Kidney (tissue), 14 donors: ENCODE measurements around the gene FASTKD2. TPM values are rescaled to one million over a fixed set of nuclear protein-coding genes. Genes with fewer than 3 reads are reported as not detected.

Source experiments
- DNase-seq, 5 donors: peaks; one replicate each; pipeline ENCODE4 v3.0.0-alpha.2; 2013 to 2020
- FAIRE-seq: peaks from 2 replicates; lab custom pipeline; 2012; peaks lifted over from hg19 to GRCh38; lab: Jason Lieb, UNC
- H3K27ac ChIP-seq, 2 donors: one replicate each; pipeline ENCODE4 v1.7.0; 2013; ENCODE audit warnings: low read depth in 2 of 2, low read length in 2 of 2, inconsistent platforms in 1 of 2
- H3K27me3 ChIP-seq: one replicate; pipeline ENCODE4 v1.7.1; 2013; ENCODE audit warnings: low read length, inconsistent platforms; ENCODE audit not compliant: control insufficient read depth, insufficient read depth
- H3K36me3 ChIP-seq, 3 donors: one replicate each; pipeline versions ENCODE4 v1.7.0 to v1.7.1; 2013; ENCODE audit warnings: low read length in 3 of 3, control low read depth in 1 of 3, inconsistent platforms in 1 of 3; ENCODE audit not compliant: insufficient read depth in 3 of 3, control insufficient read depth in 2 of 3
- H3K4me1 ChIP-seq, 3 donors: one replicate each; pipeline versions ENCODE4 v1.7.0 to v1.7.1; 2013; ENCODE audit warnings: low read length in 3 of 3, inconsistent platforms in 1 of 3, low read depth in 1 of 3; ENCODE audit not compliant: control insufficient read depth in 2 of 3, insufficient read depth in 2 of 3
- H3K4me3 ChIP-seq, 3 donors: one replicate each; pipeline versions ENCODE4 v1.7.0 to v1.8.1; 2013; ENCODE audit warnings: low read length in 3 of 3, control low read depth in 1 of 3, inconsistent platforms in 1 of 3
- H3K9ac ChIP-seq, 3 donors: one replicate each; pipeline versions ENCODE4 v1.7.0 to v1.7.1; 2013; ENCODE audit warnings: low read length in 3 of 3, control low read depth in 1 of 3, inconsistent platforms in 1 of 3
- H3K9me3 ChIP-seq, 3 donors: one replicate each; pipeline versions ENCODE4 v1.7.0 to v1.7.1; 2013; ENCODE audit warnings: low read length in 3 of 3, control low read depth in 1 of 3, inconsistent platforms in 1 of 3; ENCODE audit not compliant: control insufficient read depth in 2 of 3, insufficient read depth in 1 of 3
- CTCF ChIP-seq: IDR thresholded peaks from 3 replicates; pipeline ENCODE4 v1.5.1; 2012; ENCODE audit warnings: mild to moderate bottlenecking, moderate library complexity, borderline replicate concordance; ENCODE audit not compliant: insufficient read depth; ENCODE audit errors: extremely low read depth
- intact Hi-C: fragments of 100-400 bp; cut with DNase I; formaldehyde crosslinking; loops from one replicate; pipeline ENCODE4 v1.11.1; 2022
- polyA plus RNA-seq: library from polyadenylated mRNA; stranded (reverse); fragments of 350-450 nt; fragmentation: Illumina TruSeq; extraction: RNeasy Lipid Tissue Mini Kit (QIAGEN cat#74804); gene quantifications from one replicate; pipeline ENCODE4 v1.2.3, GENCODE V29; 2014; ENCODE audit warnings: low read depth, low replicate concordance; ENCODE audit not compliant: insufficient read depth
- total RNA-seq: library from RNA; stranded (reverse); fragmentation: NEBNext Ultra II Directional; extraction: Animal tissue kit (Norgen Biotek cat#: 25700); gene quantifications from one replicate; pipeline ENCODE4 v1.2.1, GENCODE V29; 2021
- donor health status: control.
- donor health status: control.
- donor health status: control.
- donor health status: control.
- donor health status: control.
- donor health status: DM: yes; HTN: yes; CAD: no.
- donor health status: Normal renal cell carcinoma (clear cell type).

The FASTKD2 gene
- total and polyA plus RNA-seq, 2 donors from 2014 or later, result 13.9 to 27.0 TPM

GRCh38 chr2:206721256-206721920, 44.0 kb upstream of the FASTKD2 start:
- Histone ChIP-seq H3K4me3 (no peak overlapping the region), H3K36me3 (no peaks in the 10 kb centered on the region), H3K9ac (no peak overlapping the region), H3K9me3 (no peaks in the 10 kb centered on the region), H3K4me1 (no peaks in the 10 kb centered on the region), H3K27ac (no peak overlapping the region), H3K27me3 (no peaks in the 10 kb centered on the region)
- DNase-seq (no peak), FAIRE-seq (no peak)
- no peak for TF ChIP-seq CTCF
- intact Hi-C loops, result no loop called here

DNA sequence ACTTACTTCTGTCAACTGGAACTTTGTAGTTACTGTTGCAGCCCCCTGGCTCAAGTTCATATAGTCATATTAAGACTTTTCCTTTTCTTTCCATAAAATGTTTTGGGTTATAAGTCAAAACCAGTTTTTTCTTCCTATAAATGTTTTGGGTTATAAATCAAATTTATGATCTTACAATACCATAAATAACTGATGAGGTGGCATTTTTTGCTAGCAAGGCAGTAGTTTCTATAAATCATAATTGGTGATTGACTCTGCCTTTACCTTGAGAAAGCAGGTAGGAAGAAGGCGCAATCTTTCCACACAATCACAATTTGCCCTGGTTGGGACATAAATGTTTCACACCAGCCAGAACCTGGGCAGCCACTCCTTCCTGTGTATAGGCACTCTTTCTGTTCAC, 42.1 kb upstream of the FASTKD2 start:
- H3K4me1 ChIP-seq, result no peaks in the 10 kb centered on the region
- FAIRE-seq, result no peak

DNA sequence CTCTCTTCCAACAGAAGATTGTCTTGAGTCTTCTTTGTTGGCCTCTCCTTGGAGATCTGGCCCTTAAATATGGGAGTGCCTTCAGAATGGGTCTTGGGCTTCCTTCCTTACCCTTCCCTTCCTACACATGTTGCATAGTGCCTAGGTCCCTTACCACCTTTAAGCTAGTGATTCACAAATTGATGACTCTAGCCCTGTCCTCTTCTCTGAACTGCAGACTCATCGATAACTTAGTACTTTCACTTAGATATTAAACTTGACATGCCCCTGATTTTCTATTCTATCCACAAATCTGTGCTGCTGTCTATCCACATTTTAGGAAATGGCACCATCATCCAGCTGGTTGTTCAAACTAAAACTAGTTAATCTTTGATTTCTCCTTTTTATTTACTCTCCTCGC, 38.1 kb upstream of the FASTKD2 start:
- Histone ChIP-seq H3K4me3 (no peak overlapping the region), H3K27ac (no peak overlapping the region), H3K9ac (no peak overlapping the region), H3K9me3 (no peaks in the 10 kb centered on the region), H3K36me3 (no peaks in the 10 kb centered on the region), H3K4me1 (no peaks in the 10 kb centered on the region), H3K27me3 (no peaks in the 10 kb centered on the region)
- FAIRE-seq, result no peak
- no peak for DNase-seq
- no peak for TF ChIP-seq CTCF
- intact Hi-C loops, result no loop called here

More for the DNA sequence above, 42.1 kb upstream of the FASTKD2 start:
- Histone ChIP-seq H3K4me3 (no peak overlapping the region), H3K27me3 (no peaks in the 10 kb centered on the region), H3K36me3 (no peaks in the 10 kb centered on the region), H3K27ac (no peak overlapping the region), H3K9me3 (no peaks in the 10 kb centered on the region), H3K9ac (no peak overlapping the region)
- DNase-seq, result no peak
- intact Hi-C loops, result no loop called here
- no peak for TF ChIP-seq CTCF
